Small intestine (tissue), 7 donors: ENCODE results near the gene PTPRH. TPM values are rescaled to one million over a fixed set of nuclear protein-coding genes. Genes with fewer than 3 reads are reported as not detected.
A peak's percentile ranks its signal among the peaks of the same experiment; 100 is the strongest.
"Not testable (repeated sequence)": the region's sequence is repeated elsewhere in the genome, so short reads cannot be mapped to it uniquely, and the experiment has no call there.

Experiments
- DNase-seq, 2 donors: peaks; one replicate each; pipeline versions ENCODE4 v3.0.0 to v3.0.0-alpha.2; 2013
- FAIRE-seq: peaks from 2 replicates; lab custom pipeline; 2012; peaks lifted over from hg19 to GRCh38; lab: Jason Lieb, UNC
- H3K27ac ChIP-seq, 3 donors: one replicate each; pipeline ENCODE4 v1.5.1; 2013; ENCODE audit warnings: low read length in 2 of 3, mild to moderate bottlenecking in 2 of 3, control low read depth in 1 of 3, inconsistent platforms in 1 of 3, low read depth in 1 of 3, moderate library complexity in 1 of 3
- H3K27me3 ChIP-seq, 3 donors: one replicate each; pipeline ENCODE4 v1.6.1; 2013; ENCODE audit warnings: low read length in 3 of 3, inconsistent platforms in 1 of 3; ENCODE audit not compliant: control insufficient read depth in 3 of 3, insufficient read depth in 3 of 3
- H3K36me3 ChIP-seq, 3 donors: one replicate each; pipeline ENCODE4 v1.6.1; 2013; ENCODE audit warnings: low read length in 3 of 3, inconsistent platforms in 1 of 3, low read depth in 1 of 3, mild to moderate bottlenecking in 1 of 3, moderate library complexity in 1 of 3; ENCODE audit not compliant: control insufficient read depth in 3 of 3, insufficient read depth in 2 of 3
- H3K4me1 ChIP-seq, 3 donors: one replicate each; pipeline ENCODE4 v1.6.1; 2013; ENCODE audit warnings: low read length in 2 of 3, inconsistent platforms in 1 of 3, low read depth in 1 of 3, mild to moderate bottlenecking in 1 of 3, moderate library complexity in 1 of 3; ENCODE audit not compliant: control insufficient read depth in 3 of 3, insufficient read depth in 2 of 3
- H3K4me3 ChIP-seq, 3 donors: one replicate each; pipeline ENCODE4 v1.5.1; 2013; ENCODE audit warnings: low read length in 3 of 3, control low read depth in 1 of 3, inconsistent platforms in 1 of 3, low read depth in 1 of 3, mild to moderate bottlenecking in 1 of 3, moderate library complexity in 1 of 3
- H3K9me3 ChIP-seq, 2 donors: one replicate each; pipeline ENCODE4 v1.6.1; 2013; ENCODE audit warnings: low read depth in 1 of 2, low read length in 1 of 2; ENCODE audit not compliant: control insufficient read depth in 2 of 2, insufficient read depth in 1 of 2
- WGBS, 3 donors: extraction: QIAGEN DNeasy Blood & Tissue Kit; methylation state at CpG; one replicate each; pipeline ENCODE4 v1.1.7; 2013; 5-methylcytosine and 5-hydroxymethylcytosine counted together
- polyA plus RNA-seq, 4 donors: library from polyadenylated mRNA; stranded (reverse) in 3 of 4; unstranded in 1 of 4; fragments of 200-250 nt in 3 of 4; fragments of 120-200 nt in 1 of 4; gene quantifications; one replicate each; pipeline versions ENCODE4 v1.2.1 to v1.2.3, GENCODE V29; 2013
- donor health status: healthy with polysubstance abuse.
- donor health status: control.
- donor health status: control.
- donor health status: Bipolar disorder and iron deficiency.
- donor health status: healthy.

Gene PTPRH
- polyA plus RNA-seq, 4 donors, result 33.4 to 158 (median 89.7) TPM

GRCh38 chr19:55212447-55212846, 3.1 kb upstream of the PTPRH start:
- H3K4me3 ChIP-seq, result no peak overlapping the region
- H3K4me1 ChIP-seq, result peaks cover 0 to 23% (median 5%) of the 10 kb centered on the region in 3 donors
- H3K36me3 ChIP-seq, result peaks cover 0 to 4% (median 0%) of the 10 kb centered on the region in 3 donors
- peaks cover 0 to 2% (median 0%) of the 10 kb centered on the region in 3 donors for H3K27me3 ChIP-seq
- 78 to 90% (median 81%) methylated on average over 3 of the region's 3 CpGs for WGBS, 3 donors
- DNase-seq, result peak in 1 of 2 donors; percentile 68
- FAIRE-seq, result no peak
- H3K9me3 ChIP-seq, result peaks cover 0 to 16% of the 10 kb centered on the region in 2 donors
- H3K27ac ChIP-seq, result no peak overlapping the region

- peaks cover 0 to 17% (median 0%) of the 10 kb centered on the region in 3 donors for H3K4me1 ChIP-seq
- H3K36me3 ChIP-seq, result peaks cover 0 to 18% (median 0%) of the 10 kb centered on the region in 3 donors
- peaks cover 0 to 3% (median 2%) of the 10 kb centered on the region in 3 donors for H3K27me3 ChIP-seq
- peak overlapping the region; percentile 87 to 99 (median 98) for H3K27ac ChIP-seq
- WGBS, 3 donors, result 27 to 61% (median 42%) methylated on average over 17 of the region's 17 CpGs
- peak overlapping the region in 2 of 3 donors; percentile 29 to 57 for H3K4me3 ChIP-seq
- FAIRE-seq (no peak), DNase-seq (peak; percentile 46 to 71)
- H3K9me3 ChIP-seq, result peaks cover 0 to 16% of the 10 kb centered on the region in 2 donors
These were observed 582 bp upstream of the PTPRH start for GRCh38 chr19:55209693-55210472.

- 4 to 25% (median 14%) methylated on average over 29 of the region's 29 CpGs for WGBS, 3 donors
- peaks cover 0 to 41% (median 6%) of the 10 kb centered on the region in 3 donors for H3K36me3 ChIP-seq
- H3K4me3 ChIP-seq, result peak overlapping the region in 2 of 3 donors; percentile 54 to 68
These were observed 2.4 kb downstream of the PTPRH start for GRCh38 chr19:55206664-55207500.

GRCh38 chr19:55202199-55202598, 7.1 kb downstream of the PTPRH start:
- H3K4me3 ChIP-seq, H3K9me3 ChIP-seq, H3K4me1 ChIP-seq, FAIRE-seq, H3K27me3 ChIP-seq, H3K27ac ChIP-seq: not testable (repeated sequence)
- 75 to 91% (median 76%) methylated on average over 10 of the region's 10 CpGs for WGBS, 3 donors
- DNase-seq, result peak in 1 of 2 donors; percentile 5
- peaks cover 0 to 77% (median 16%) of the 10 kb centered on the region in 3 donors for H3K36me3 ChIP-seq

More at GRCh38 chr19:55206664-55207500, 2.4 kb downstream of the PTPRH start:
- Histone ChIP-seq H3K4me1 (peaks cover 0 to 17% (median 0%) of the 10 kb centered on the region in 3 donors), H3K27ac (peak overlapping the region; percentile 94 to 98 (median 96)), H3K27me3 (peaks cover 0 to 3% (median 0%) of the 10 kb centered on the region in 3 donors), H3K9me3 (no peaks in the 10 kb centered on the region)
- DNase-seq (peak; percentile 96 to 99), FAIRE-seq (no peak)

- Histone ChIP-seq H3K36me3 (peaks cover 0 to 83% (median 24%) of the 10 kb centered on the region in 3 donors), H3K27ac (no peak overlapping the region), H3K4me3 (no peak overlapping the region), H3K4me1 (no peaks in the 10 kb centered on the region), H3K9me3 (no peaks in the 10 kb centered on the region), H3K27me3 (no peaks in the 10 kb centered on the region)
- DNase-seq, result no peak
- 67 to 74% (median 71%) methylated on average over 5 of the region's 5 CpGs for WGBS, 3 donors
- FAIRE-seq, result no peak
These were observed 9.6 kb downstream of the PTPRH start for GRCh38 chr19:55199620-55200204.

- Histone ChIP-seq H3K9me3 (no peaks in the 10 kb centered on the region), H3K27ac (no peak overlapping the region), H3K4me1 (no peaks in the 10 kb centered on the region), H3K27me3 (no peaks in the 10 kb centered on the region), H3K4me3 (no peak overlapping the region), H3K36me3 (peaks cover 0 to 79% (median 23%) of the 10 kb centered on the region in 3 donors)
- 68 to 77% (median 71%) methylated on average over 5 of the region's 5 CpGs for WGBS, 3 donors
- FAIRE-seq (no peak), DNase-seq (no peak)
These were observed 10.7 kb downstream of the PTPRH start for GRCh38 chr19:55198651-55199050.

GRCh38 chr19:55197528-55197927, 11.8 kb downstream of the PTPRH start:
- FAIRE-seq, result no peak
- 62 to 80% (median 64%) methylated on average over 4 of the region's 4 CpGs for WGBS, 3 donors
- DNase-seq, result no peak
- Histone ChIP-seq H3K4me3 (no peak overlapping the region), H3K36me3 (peaks cover 0 to 78% (median 23%) of the 10 kb centered on the region in 3 donors), H3K4me1 (no peaks in the 10 kb centered on the region), H3K27me3 (no peaks in the 10 kb centered on the region), H3K27ac (no peak overlapping the region), H3K9me3 (no peaks in the 10 kb centered on the region)

GRCh38 chr19:55196803-55197202, 12.5 kb downstream of the PTPRH start:
- no peak overlapping the region for H3K27ac ChIP-seq
- no peak overlapping the region for H3K4me3 ChIP-seq
- 88 to 95% (median 92%) methylated on average over 10 of the region's 10 CpGs for WGBS, 3 donors
- DNase-seq (no peak), FAIRE-seq (no peak)
- H3K9me3 ChIP-seq, result no peaks in the 10 kb centered on the region
- H3K4me1 ChIP-seq, result no peaks in the 10 kb centered on the region
- peaks cover 0 to 73% (median 23%) of the 10 kb centered on the region in 3 donors for H3K36me3 ChIP-seq
- no peaks in the 10 kb centered on the region for H3K27me3 ChIP-seq
